Activated CD4-positive, alpha-beta T cell treated with anti-CD3 and anti-CD28 coated beads for 48 hours (primary cell): ENCODE results near the gene TK2.

ENCODE experiments used
- DNase-seq: peaks from one replicate; pipeline ENCODE4 v3.0.0-alpha.2; 2020

TK2 gene

GRCh38 chr16:66543541-66543940 is 6.4 kb downstream of the TK2 start:
- no peak for DNase-seq

- no peak for DNase-seq
These were observed 7.5 kb downstream of the TK2 start for GRCh38 chr16:66542396-66542795.

- no peak for DNase-seq
These were observed 8.2 kb downstream of the TK2 start for GRCh38 chr16:66541388-66542355.

- no peak for DNase-seq
These were observed 10.1 kb downstream of the TK2 start for GRCh38 chr16:66539623-66540469.

- DNase-seq, result no peak
These were observed 11.0 kb downstream of the TK2 start for GRCh38 chr16:66538910-66539309.

GRCh38 chr16:66537236-66537635 is 12.7 kb downstream of the TK2 start:
- no peak for DNase-seq

GRCh38 chr16:66536525-66536924 is 13.4 kb downstream of the TK2 start:
- DNase-seq, result no peak

- no peak for DNase-seq
These were observed 15.5 kb downstream of the TK2 start for GRCh38 chr16:66534376-66534799.

- no peak for DNase-seq
These were observed 20.4 kb downstream of the TK2 start for GRCh38 chr16:66529475-66529874.

- no peak for DNase-seq
These were observed 21.6 kb downstream of the TK2 start for GRCh38 chr16:66528294-66528693.

GRCh38 chr16:66525396-66526180 is 24.3 kb downstream of the TK2 start:
- no peak for DNase-seq

- peak; percentile 34 for DNase-seq
These were observed 25.2 kb downstream of the TK2 start for GRCh38 chr16:66524601-66525164.

GRCh38 chr16:66523861-66524354 is 26.0 kb downstream of the TK2 start:
- DNase-seq, result no peak

GRCh38 chr16:66522816-66523590 is 26.9 kb downstream of the TK2 start:
- DNase-seq, result no peak

- DNase-seq, result peak; percentile 96
These were observed 27.8 kb downstream of the TK2 start for GRCh38 chr16:66521951-66522771.

GRCh38 chr16:66521252-66521713 is 28.6 kb downstream of the TK2 start:
- no peak for DNase-seq

GRCh38 chr16:66520406-66521170 is 29.3 kb downstream of the TK2 start:
- peak; percentile 22 for DNase-seq

GRCh38 chr16:66519482-66520373 is 30.2 kb downstream of the TK2 start:
- DNase-seq, result no peak
